Breast epithelium (tissue), 4 donors: ENCODE results near the gene MAGED2. TPM values are rescaled to one million over a fixed set of nuclear protein-coding genes. Genes with fewer than 3 reads are reported as not detected.
A peak's percentile ranks its signal among the peaks of the same experiment; 100 is the strongest.
"Not testable (repeated sequence)": the region's sequence is repeated elsewhere in the genome, so short reads cannot be mapped to it uniquely, and the experiment has no call there.

Experiments
- DNase-seq, 2 donors: peaks; one replicate each; pipeline ENCODE4 v3.0.0-alpha.2; 2019; ENCODE audit warnings: low spot score in 2 of 2
- H3K27ac ChIP-seq, 2 donors: fragments of 200-600 bp; sonication (generic) in 1 of 2; one replicate each; pipeline ENCODE4 v1.5.1; 2016 to 2019; ENCODE audit warnings: mild to moderate bottlenecking in 1 of 2
- H3K27me3 ChIP-seq, 2 donors: fragments of 200-600 bp; sonication (generic) in 1 of 2; one replicate each; pipeline versions ENCODE4 v1.5.1 to v1.6.0; 2017 to 2019; ENCODE audit warnings: control low read depth in 1 of 2, mild to moderate bottlenecking in 1 of 2
- H3K36me3 ChIP-seq: fragments of 200-600 bp; one replicate; pipeline ENCODE4 v1.5.1; 2019
- H3K4me1 ChIP-seq, 2 donors: fragments of 200-600 bp; sonication (generic); one replicate each; pipeline ENCODE4 v1.5.1; 2016 to 2019; ENCODE audit warnings: control low read depth in 1 of 2
- H3K4me3 ChIP-seq, 3 donors: fragments of 200-600 bp; sonication (generic); 1 replicate in 2 of 3; 2 replicates in 1 of 3; pipeline ENCODE4 v1.5.1; 2016 to 2019; ENCODE audit warnings: mild to moderate bottlenecking in 3 of 3, moderate library complexity in 2 of 3
- H3K9me3 ChIP-seq, 2 donors: fragments of 200-600 bp; sonication (generic) in 1 of 2; one replicate each; pipeline ENCODE4 v1.5.1; 2016 to 2019; ENCODE audit warnings: control low read depth in 1 of 2
- CTCF ChIP-seq, 3 donors: fragments of 450-650 bp; IDR thresholded peaks; one replicate each; pipeline ENCODE4 v1.5.1; 2016 to 2017; ENCODE audit warnings: antibody characterized with exemption in 3 of 3, mild to moderate bottlenecking in 3 of 3, moderate library complexity in 3 of 3
- POLR2A ChIP-seq: fragments of 450-650 bp; IDR thresholded peaks from one replicate; pipeline ENCODE4 v1.6.1; 2016; ENCODE audit warnings: antibody characterized with exemption, mild to moderate bottlenecking, moderate library complexity
- POLR2AphosphoS5 ChIP-seq, 3 donors: sonication (generic); formaldehyde crosslinking; IDR thresholded peaks; one replicate each; pipeline ENCODE4 v1.6.1; 2017; ENCODE audit warnings: antibody characterized with exemption in 3 of 3
- intact Hi-C: fragments of 100-400 bp; cut with DNase I; formaldehyde crosslinking; loops from one replicate; pipeline ENCODE4 v1.15.1; 2023; ENCODE audit warnings: low total_unique reads
- total RNA-seq, 3 donors: library from RNA; depleted of rRNA; stranded (reverse); fragments of >200 nt; gene quantifications; one replicate each; pipeline ENCODE4 v1.1.0, GENCODE V29; 2016

MAGED2 gene
- total RNA-seq = 100 to 1,000 TPM; 109 to 516 (median 307) TPM

- peak; percentile 20 for TF ChIP-seq POLR2A
- no peak for TF ChIP-seq CTCF (IDR thresholded peaks at IDR 0.05)
- Histone ChIP-seq H3K4me1 (peaks cover 0 to 5% of the 10 kb centered on the region in 2 donors), H3K27ac (peak within 1 kb of the TSS; percentile 92 to 96), H3K9me3 (no peaks in the 10 kb centered on the region), H3K4me3 (peak within 1 kb of the TSS; percentile 62 to 77 (median 65)), H3K36me3 (no peaks in the 10 kb centered on the region), H3K27me3 (peaks cover 0 to 16% of the 10 kb centered on the region in 2 donors)
- DNase-seq = no peak
- intact Hi-C loops = no loop called here
Observed at GRCh38 chrX:54807524-54808108, at the start of gene MAGED2. TSS of gene MAGED2 (plus strand) at chrX:54807745. CDS start at chrX:54809332, 1,587 bp downstream.

GRCh38 chrX:54758114-54759055, 49.2 kb upstream of the MAGED2 start:
- intact Hi-C loops = no loop called here
- peaks cover 0 to 32% of the 10 kb centered on the region in 2 donors for H3K27me3 ChIP-seq
- H3K9me3 ChIP-seq = peaks cover 0 to 13% of the 10 kb centered on the region in 2 donors
- H3K27ac ChIP-seq = no peak overlapping the region
- no peaks in the 10 kb centered on the region for H3K36me3 ChIP-seq
- H3K4me1 ChIP-seq = no peaks in the 10 kb centered on the region
- no peak for DNase-seq
- H3K4me3 ChIP-seq = no peak overlapping the region
- TF ChIP-seq POLR2A = no peak
- TF ChIP-seq CTCF (IDR thresholded peaks at IDR 0.05) = no peak
- no peak for TF ChIP-seq POLR2AphosphoS5 (IDR thresholded peaks at IDR 0.05)

- H3K27me3 ChIP-seq, H3K27ac ChIP-seq, H3K36me3 ChIP-seq, H3K4me3 ChIP-seq, H3K9me3 ChIP-seq, H3K4me1 ChIP-seq, DNase-seq, intact Hi-C loops: not testable (repeated sequence)
Observed at GRCh38 chrX:54774391-54775094, 33.0 kb upstream of the MAGED2 start.

- H3K27me3 ChIP-seq = peaks cover 0 to 7% of the 10 kb centered on the region in 2 donors
- no peaks in the 10 kb centered on the region for H3K4me1 ChIP-seq
- no peak for TF ChIP-seq POLR2A
- H3K27ac ChIP-seq = no peak overlapping the region
- H3K9me3 ChIP-seq = peaks cover 0 to 10% of the 10 kb centered on the region in 2 donors
- H3K4me3 ChIP-seq = no peak overlapping the region
- no peak for DNase-seq
- intact Hi-C loops = no loop called here
- no peaks in the 10 kb centered on the region for H3K36me3 ChIP-seq
Observed at GRCh38 chrX:54776061-54776460, 31.5 kb upstream of the MAGED2 start.

GRCh38 chrX:54776987-54777672, 30.4 kb upstream of the MAGED2 start:
- TF ChIP-seq POLR2A (no peak), POLR2AphosphoS5 (IDR thresholded peaks at IDR 0.05) (no peak), CTCF (IDR thresholded peaks at IDR 0.05) (no peak)
- no peaks in the 10 kb centered on the region for H3K36me3 ChIP-seq
- no peaks in the 10 kb centered on the region for H3K4me1 ChIP-seq
- DNase-seq = no peak
- intact Hi-C loops = no loop called here
- peaks cover 0 to 7% of the 10 kb centered on the region in 2 donors for H3K27me3 ChIP-seq
- no peak overlapping the region for H3K4me3 ChIP-seq
- H3K9me3 ChIP-seq = peaks cover 0 to under 1% of the 10 kb centered on the region in 2 donors
- no peak overlapping the region for H3K27ac ChIP-seq
